ENCODE results near the gene CYP2D6. TPM values are rescaled to one million over a fixed set of nuclear protein-coding genes. Genes with fewer than 3 reads are reported as not detected.
"Not testable (repeated sequence)": the region's sequence is repeated elsewhere in the genome, so short reads cannot be mapped to it uniquely, and the experiment has no call there.

CYP2D6 gene
- total and polyA plus RNA-seq, 10 of the 15 experiments (the other 5 are each of a cell fraction or from before 2014, with no cell fraction given), result 0.08 to 1.4 (median 0.39) TPM

DNA sequence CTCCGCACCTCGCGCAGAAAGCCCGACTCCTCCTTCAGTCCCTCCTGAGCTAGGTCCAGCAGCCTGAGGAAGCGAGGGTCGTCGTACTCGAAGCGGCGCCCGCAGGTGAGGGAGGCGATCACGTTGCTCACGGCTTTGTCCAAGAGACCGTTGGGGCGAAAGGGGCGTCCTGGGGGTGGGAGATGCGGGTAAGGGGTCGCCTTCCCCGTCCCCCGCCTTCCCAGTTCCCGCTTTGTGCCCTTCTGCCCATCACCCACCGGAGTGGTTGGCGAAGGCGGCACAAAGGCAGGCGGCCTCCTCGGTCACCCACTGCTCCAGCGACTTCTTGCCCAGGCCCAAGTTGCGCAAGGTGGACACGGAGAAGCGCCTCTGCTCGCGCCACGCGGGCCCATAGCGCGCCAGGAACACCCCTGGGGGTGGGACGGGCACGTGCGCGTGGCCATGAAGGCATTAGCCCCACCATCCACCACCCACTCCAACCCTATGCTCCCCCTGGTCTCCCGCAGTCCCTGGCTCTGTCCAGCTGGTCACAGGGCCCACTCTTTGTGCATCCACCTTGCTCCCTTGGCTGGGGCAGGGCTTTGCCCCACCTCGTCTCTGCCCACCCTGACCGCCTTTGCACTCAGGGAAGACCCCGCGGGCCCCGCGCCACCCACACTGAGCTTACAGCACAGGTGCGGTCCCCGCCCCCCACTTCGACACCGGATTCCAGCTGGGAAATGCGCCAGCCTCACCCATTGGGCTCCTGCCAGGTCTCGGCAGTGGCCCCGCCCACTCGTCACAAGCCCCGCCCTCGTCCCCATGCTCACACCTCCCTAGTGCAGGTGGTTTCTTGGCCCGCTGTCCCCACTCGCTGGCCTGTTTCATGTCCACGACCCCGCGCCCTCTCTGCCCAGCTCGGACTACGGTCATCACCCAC is 1.6 kb downstream of the CYP2D6 start:
- H3K4me3 ChIP-seq; H3K27ac ChIP-seq (ENCODE audit: control insufficient read depth, insufficient read depth); H3K4me2 ChIP-seq (ENCODE audit: control insufficient read depth, insufficient read depth); H4K20me1 ChIP-seq (ENCODE audit: control insufficient read depth, insufficient read depth); RAD21 ChIA-PET (ENCODE audit: unreplicated experiment); H3K36me3 ChIP-seq (ENCODE audit: control insufficient read depth in 2 of 2, insufficient read depth in 2 of 2, low read length in 1 of 2); DNase-seq (ENCODE audit: low read depth, low spot score); FAIRE-seq; BruUV-seq (replicated peaks); SMC1A ChIA-PET (ENCODE audit: uncharacterized antibody, unreplicated experiment); H3K27me3 ChIP-seq (replicated peaks in 1 of 2; ENCODE audit: control insufficient read depth in 2 of 2, insufficient read depth in 2 of 2, low read length in 1 of 2); H3K9me3 ChIP-seq (replicated peaks; ENCODE audit: control insufficient read depth, insufficient read depth, low read length); H3K9ac ChIP-seq (ENCODE audit: control insufficient read depth, insufficient read depth, low read length); POLR2A ChIA-PET; ATAC-seq; CTCF ChIA-PET; intact Hi-C loops (cut with micrococcal nuclease; ENCODE audit: unreplicated experiment); H3K4me1 ChIP-seq (ENCODE audit: control insufficient read depth, insufficient read depth, low read length); in situ Hi-C loops (cut with MboI); H3K79me2 ChIP-seq (ENCODE audit: control insufficient read depth, insufficient read depth, low read length); H2AFZ ChIP-seq (ENCODE audit: control insufficient read depth, low read depth, low read length): not testable (repeated sequence)
- 81% methylated on average over 54 of the region's 65 CpGs for whole genome bisulfite sequencing (ENCODE audit: insufficient coverage, insufficient replicate concordance, low lambda C conversion rate, missing lambda C conversion rate)

DNA sequence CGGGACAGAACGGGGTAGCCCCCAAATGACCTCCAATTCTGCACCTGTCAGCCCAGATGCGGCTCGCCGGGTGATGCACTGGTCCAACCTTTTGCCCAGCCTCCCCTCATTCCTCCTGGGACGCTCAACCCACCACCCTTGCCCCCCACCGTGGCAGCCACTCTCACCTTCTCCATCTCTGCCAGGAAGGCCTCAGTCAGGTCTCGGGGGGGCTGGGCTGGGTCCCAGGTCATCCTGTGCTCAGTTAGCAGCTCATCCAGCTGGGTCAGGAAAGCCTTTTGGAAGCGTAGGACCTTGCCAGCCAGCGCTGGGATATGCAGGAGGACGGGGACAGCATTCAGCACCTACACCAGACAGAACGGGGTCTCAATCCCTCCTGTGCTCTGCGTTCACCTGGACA is 2.6 kb downstream of the CYP2D6 start:
- H3K9ac ChIP-seq (ENCODE audit: control insufficient read depth, insufficient read depth, low read length); H4K20me1 ChIP-seq (ENCODE audit: control insufficient read depth, insufficient read depth); POLR2A ChIA-PET; H3K4me1 ChIP-seq (ENCODE audit: control insufficient read depth, insufficient read depth, low read length); in situ Hi-C loops (cut with MboI); H3K36me3 ChIP-seq (ENCODE audit: control insufficient read depth in 2 of 2, insufficient read depth in 2 of 2, low read length in 1 of 2); H3K9me3 ChIP-seq (replicated peaks; ENCODE audit: control insufficient read depth, insufficient read depth, low read length); H3K27ac ChIP-seq (ENCODE audit: control insufficient read depth, insufficient read depth); RAD21 ChIA-PET (ENCODE audit: unreplicated experiment); ATAC-seq; CTCF ChIA-PET; SMC1A ChIA-PET (ENCODE audit: uncharacterized antibody, unreplicated experiment); H3K27me3 ChIP-seq (replicated peaks in 1 of 2; ENCODE audit: control insufficient read depth in 2 of 2, insufficient read depth in 2 of 2, low read length in 1 of 2); DNase-seq (ENCODE audit: low read depth, low spot score); intact Hi-C loops (cut with micrococcal nuclease; ENCODE audit: unreplicated experiment); H3K4me3 ChIP-seq; H3K4me2 ChIP-seq (ENCODE audit: control insufficient read depth, insufficient read depth); FAIRE-seq; H3K79me2 ChIP-seq (ENCODE audit: control insufficient read depth, insufficient read depth, low read length); BruUV-seq (replicated peaks); H2AFZ ChIP-seq (ENCODE audit: control insufficient read depth, low read depth, low read length): not testable (repeated sequence)
- WGBS (ENCODE audit: insufficient coverage, insufficient replicate concordance, low lambda C conversion rate, missing lambda C conversion rate), result 46% methylated on average over 13 of the region's 13 CpGs

Measured in GM12878 (cell line).